Uterus (tissue), 4 donors: ENCODE measurements around the gene MEIS2. TPM values are rescaled to one million over a fixed set of nuclear protein-coding genes. Genes with fewer than 3 reads are reported as not detected.

Source experiments
- DNase-seq, 2 donors: peaks; one replicate each; pipeline ENCODE4 v3.0.0-alpha.2; 2019 to 2020
- H3K27ac ChIP-seq, 2 donors: fragments of 200-600 bp; sonication (generic); 1 replicate in 1 of 2; 2 replicates in 1 of 2; pipeline ENCODE4 v1.5.1; 2016 to 2018
- H3K27me3 ChIP-seq, 2 donors: fragments of 200-600 bp; sonication (generic); one replicate each; pipeline ENCODE4 v1.5.1; 2018 to 2019; ENCODE audit warnings: control low read depth in 1 of 2
- H3K36me3 ChIP-seq, 2 donors: fragments of 200-600 bp; sonication (generic); one replicate each; pipeline ENCODE4 v1.5.1; 2019; ENCODE audit warnings: control low read depth in 1 of 2
- H3K4me1 ChIP-seq, 2 donors: fragments of 200-600 bp; sonication (generic); one replicate each; pipeline ENCODE4 v1.5.1; 2018 to 2019; ENCODE audit warnings: control low read depth in 1 of 2
- H3K4me3 ChIP-seq, 2 donors: fragments of 200-600 bp; sonication (generic); 1 replicate in 1 of 2; 2 replicates in 1 of 2; pipeline ENCODE4 v1.5.1; 2018 to 2019; ENCODE audit warnings: mild to moderate bottlenecking in 1 of 2
- H3K9me3 ChIP-seq, 2 donors: fragments of 200-600 bp; sonication (generic); one replicate each; pipeline ENCODE4 v1.5.1; 2019; ENCODE audit warnings: control low read depth in 1 of 2
- CTCF ChIP-seq, 4 experiments: fragments of 200-600 bp in 2 of 4; fragments of 450-650 bp in 2 of 4; sonication (generic) in 2 of 4; IDR thresholded peaks; one replicate each; pipeline ENCODE4 v1.5.1; 2016 to 2019; ENCODE audit warnings: antibody characterized with exemption in 4 of 4, mild to moderate bottlenecking in 2 of 4, moderate library complexity in 1 of 4
- POLR2A ChIP-seq, 2 donors: fragments of 450-650 bp; IDR thresholded peaks; one replicate each; pipeline ENCODE4 v1.6.1; 2016; ENCODE audit warnings: antibody characterized with exemption in 2 of 2, mild to moderate bottlenecking in 1 of 2, moderate library complexity in 1 of 2
- intact Hi-C: fragments of 100-400 bp; cut with DNase I; formaldehyde crosslinking; loops from one replicate; pipeline ENCODE4 v1.15.1; 2023; ENCODE audit warnings: low total_unique reads
- total RNA-seq, 4 donors: library from RNA; depleted of rRNA in 3 of 4; stranded (reverse); fragments of >200 nt in 3 of 4; gene quantifications; one replicate each; pipeline versions ENCODE4 v1.1.0 to v1.2.4, GENCODE V29; 2014 to 2023
- donor health status: DM: yes; HTN: yes; CAD: no.

Gene MEIS2
- total RNA-seq, 4 donors from 2014 or later = 84.0 to 184 (median 112) TPM

- Histone ChIP-seq H3K4me3 (peak overlapping the region; percentile 66 to 92), H3K4me1 (peaks cover 0 to 6% of the 10 kb centered on the region in 2 donors), H3K27me3 (no peaks in the 10 kb centered on the region), H3K36me3 (no peaks in the 10 kb centered on the region), H3K27ac (peak overlapping the region; percentile 97), H3K9me3 (no peaks in the 10 kb centered on the region)
- peak in 1 of 2 donors; percentile 30 for DNase-seq
- TF ChIP-seq CTCF (IDR thresholded peaks at IDR 0.05) (no peak), POLR2A (IDR thresholded peaks at IDR 0.05) (no peak)
- intact Hi-C loops = no loop called here
These were observed 5.9 kb downstream of the MEIS2 start for GRCh38 chr15:37094333-37094914.

DNA sequence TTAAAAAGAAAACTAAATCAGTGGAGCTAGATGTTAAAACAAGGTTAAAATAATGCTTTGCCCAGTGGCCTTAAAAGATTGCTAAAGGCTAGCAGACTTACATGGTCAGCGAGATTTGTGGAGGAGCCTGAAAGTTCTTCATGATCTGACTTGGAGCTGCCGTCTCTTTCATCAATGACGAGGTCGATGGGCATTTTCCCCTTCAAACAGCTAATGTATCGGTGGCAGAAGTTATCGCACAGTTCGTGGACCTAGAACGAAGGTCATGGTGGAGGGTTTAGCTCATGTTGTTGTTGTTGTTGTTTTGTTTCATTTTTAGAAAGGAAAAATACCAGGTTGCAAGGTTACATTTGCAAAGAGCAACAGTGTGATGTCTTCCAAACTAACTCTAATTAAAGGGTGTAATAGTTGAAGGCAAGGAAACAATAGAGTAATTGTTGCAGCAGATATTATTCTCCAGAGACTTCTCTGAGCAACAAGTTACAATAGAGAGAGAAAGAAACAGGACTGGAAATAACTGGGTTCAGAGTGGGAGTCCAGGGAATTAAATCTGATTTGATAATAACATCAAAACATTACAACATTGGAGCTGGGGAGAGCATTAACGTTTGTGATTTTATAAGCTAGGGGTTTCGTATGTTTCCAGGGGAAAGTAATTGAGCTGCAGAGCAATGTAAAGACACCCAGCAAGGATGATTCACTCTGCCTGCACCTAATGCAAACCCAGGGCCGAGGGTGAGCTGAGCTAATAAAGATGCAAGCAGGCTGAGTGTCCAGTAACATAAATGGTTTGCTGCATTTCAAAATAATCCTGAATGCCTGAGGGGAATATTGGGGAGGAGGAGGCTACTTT, 6.6 kb downstream of the MEIS2 start:
- intact Hi-C loops = no loop called here
- H3K4me1 ChIP-seq = peaks cover 0 to 6% of the 10 kb centered on the region in 2 donors
- TF ChIP-seq POLR2A (IDR thresholded peaks at IDR 0.05) (no peak), CTCF (IDR thresholded peaks at IDR 0.05) (no peak)
- H3K4me3 ChIP-seq = peak overlapping the region; percentile 66 to 92
- no peaks in the 10 kb centered on the region for H3K36me3 ChIP-seq
- peak in 1 of 2 donors; percentile 41 for DNase-seq
- peak overlapping the region; percentile 97 for H3K27ac ChIP-seq
- H3K9me3 ChIP-seq = no peaks in the 10 kb centered on the region
- no peaks in the 10 kb centered on the region for H3K27me3 ChIP-seq

DNA sequence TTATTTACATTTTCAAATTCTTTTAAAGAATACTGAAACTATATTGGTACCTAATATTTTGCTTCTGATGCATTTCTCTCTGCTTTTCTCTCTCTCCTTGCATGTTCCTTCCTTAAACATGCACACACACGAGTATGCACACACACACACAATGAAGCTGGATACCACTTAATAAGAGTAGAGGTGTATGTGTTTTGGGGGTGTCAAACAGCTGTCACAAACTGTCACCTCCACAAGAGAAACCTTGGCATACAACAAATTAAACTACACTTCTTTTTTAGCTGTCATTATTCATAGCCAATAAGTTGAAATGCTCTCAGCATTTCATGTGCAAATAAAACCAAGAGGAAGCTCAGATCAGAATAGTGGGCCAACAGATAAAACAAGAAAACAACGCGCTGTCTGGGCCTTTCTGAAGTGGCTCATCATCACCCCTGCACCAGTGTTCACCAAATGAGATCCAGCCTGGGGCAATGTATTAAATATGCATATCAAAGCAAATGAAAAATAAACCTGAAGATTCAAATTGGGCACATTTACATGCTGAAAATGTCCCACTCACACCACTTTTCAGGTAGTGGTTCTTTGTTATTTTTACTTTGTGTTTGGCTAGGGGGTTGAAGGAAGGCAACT, 9.7 kb downstream of the MEIS2 start:
- H3K27ac ChIP-seq = peak overlapping the region; percentile 97
- H3K27me3 ChIP-seq = no peaks in the 10 kb centered on the region
- TF ChIP-seq POLR2A (IDR thresholded peaks at IDR 0.05) = no peak
- TF ChIP-seq CTCF (IDR thresholded peaks at IDR 0.05) = no peak
- DNase-seq = no peak
- H3K4me1 ChIP-seq = peaks cover 0 to 6% of the 10 kb centered on the region in 2 donors
- H3K36me3 ChIP-seq = no peaks in the 10 kb centered on the region
- no peak overlapping the region for H3K4me3 ChIP-seq
- intact Hi-C loops = no loop called here
- no peaks in the 10 kb centered on the region for H3K9me3 ChIP-seq

- H3K4me1 ChIP-seq = peaks cover 4 to 6% of the 10 kb centered on the region in 2 donors
- TF ChIP-seq CTCF (IDR thresholded peaks at IDR 0.05) (no peak), POLR2A (IDR thresholded peaks at IDR 0.05) (no peak)
These were observed 11.9 kb downstream of the MEIS2 start for GRCh38 chr15:37088436-37088835.

More at GRCh38 chr15:37088436-37088835, 11.9 kb downstream of the MEIS2 start:
- H3K36me3 ChIP-seq = no peaks in the 10 kb centered on the region
- intact Hi-C loops = no loop called here
- H3K27me3 ChIP-seq = no peaks in the 10 kb centered on the region
- H3K4me3 ChIP-seq = no peak overlapping the region
- peak overlapping the region in 1 of 2 donors; percentile 97 for H3K27ac ChIP-seq
- DNase-seq = no peak
- H3K9me3 ChIP-seq = no peaks in the 10 kb centered on the region
